T-helper 2 cell (primary cell): ENCODE measurements around the gene ALDH3B1.

Experiments
- DNase-seq, 5 experiments: peaks; one replicate each; pipeline versions ENCODE4 v3.0.0 to v3.0.0-alpha.2; 2012 to 2022

The ALDH3B1 gene

GRCh38 chr11:68013611-68014156 lies 3.6 kb downstream of the ALDH3B1 start:
- DNase-seq: no peak

GRCh38 chr11:68014157-68014946 lies 4.2 kb downstream of the ALDH3B1 start:
- no peak for DNase-seq

- no peak for DNase-seq
These were observed 4.9 kb downstream of the ALDH3B1 start for GRCh38 chr11:68014947-68015447.

DNA sequence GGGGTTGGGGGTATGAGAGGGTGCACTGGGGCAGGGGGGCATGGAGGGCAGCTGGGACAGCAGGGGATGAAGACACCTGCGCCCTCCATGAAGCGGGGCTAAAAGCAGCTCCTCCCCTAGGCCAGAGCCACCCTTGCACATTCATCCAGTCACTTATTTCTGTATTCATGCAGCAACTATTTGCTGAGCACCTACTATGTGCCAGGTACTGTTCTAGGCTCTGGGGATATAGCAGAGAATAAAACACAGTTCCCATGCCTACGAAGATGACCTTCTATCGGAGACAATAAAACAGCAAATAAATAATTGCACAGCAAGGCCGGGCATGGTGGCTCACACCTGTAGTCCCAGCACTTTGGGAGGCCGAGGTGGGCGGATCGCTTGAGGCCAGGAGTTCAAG lies 5.3 kb downstream of the ALDH3B1 start:
- no peak for DNase-seq

DNA sequence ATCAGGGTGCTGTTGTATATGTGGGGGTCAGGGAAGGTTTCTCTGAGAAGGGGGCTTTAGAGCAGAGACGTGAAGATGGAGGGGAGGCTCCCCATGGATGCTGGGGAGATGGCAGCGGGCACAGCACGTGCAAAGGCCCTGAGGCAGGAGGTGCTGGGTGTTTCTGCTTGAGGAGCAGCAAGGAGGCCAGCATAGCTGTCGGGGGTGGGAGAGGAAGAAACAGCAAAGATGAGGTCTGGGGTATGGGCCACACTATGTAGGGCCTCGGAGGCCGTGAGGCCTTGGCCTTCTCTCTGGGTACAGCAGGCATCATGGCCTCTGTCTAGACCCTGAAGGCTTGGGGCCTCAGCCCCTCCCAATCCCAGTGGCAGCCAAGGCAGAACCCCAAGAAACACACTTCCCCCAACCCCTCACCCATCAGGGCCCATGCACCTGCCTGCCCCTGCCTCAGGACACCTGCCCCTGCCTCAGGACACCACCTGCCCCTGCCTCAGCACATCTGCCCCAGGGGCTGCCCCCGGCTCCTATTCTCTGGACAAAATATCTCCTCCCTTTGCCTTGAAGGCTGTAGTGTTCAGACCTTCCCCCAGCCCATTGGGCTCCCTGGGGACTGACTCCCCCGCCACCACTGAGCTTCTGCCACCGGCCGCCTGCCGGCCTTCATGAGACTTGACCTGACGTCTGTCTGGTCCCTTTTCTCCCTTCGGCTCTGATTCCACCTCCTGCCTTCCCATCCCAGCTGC lies 6.2 kb downstream of the ALDH3B1 start:
- DNase-seq: no peak

DNA sequence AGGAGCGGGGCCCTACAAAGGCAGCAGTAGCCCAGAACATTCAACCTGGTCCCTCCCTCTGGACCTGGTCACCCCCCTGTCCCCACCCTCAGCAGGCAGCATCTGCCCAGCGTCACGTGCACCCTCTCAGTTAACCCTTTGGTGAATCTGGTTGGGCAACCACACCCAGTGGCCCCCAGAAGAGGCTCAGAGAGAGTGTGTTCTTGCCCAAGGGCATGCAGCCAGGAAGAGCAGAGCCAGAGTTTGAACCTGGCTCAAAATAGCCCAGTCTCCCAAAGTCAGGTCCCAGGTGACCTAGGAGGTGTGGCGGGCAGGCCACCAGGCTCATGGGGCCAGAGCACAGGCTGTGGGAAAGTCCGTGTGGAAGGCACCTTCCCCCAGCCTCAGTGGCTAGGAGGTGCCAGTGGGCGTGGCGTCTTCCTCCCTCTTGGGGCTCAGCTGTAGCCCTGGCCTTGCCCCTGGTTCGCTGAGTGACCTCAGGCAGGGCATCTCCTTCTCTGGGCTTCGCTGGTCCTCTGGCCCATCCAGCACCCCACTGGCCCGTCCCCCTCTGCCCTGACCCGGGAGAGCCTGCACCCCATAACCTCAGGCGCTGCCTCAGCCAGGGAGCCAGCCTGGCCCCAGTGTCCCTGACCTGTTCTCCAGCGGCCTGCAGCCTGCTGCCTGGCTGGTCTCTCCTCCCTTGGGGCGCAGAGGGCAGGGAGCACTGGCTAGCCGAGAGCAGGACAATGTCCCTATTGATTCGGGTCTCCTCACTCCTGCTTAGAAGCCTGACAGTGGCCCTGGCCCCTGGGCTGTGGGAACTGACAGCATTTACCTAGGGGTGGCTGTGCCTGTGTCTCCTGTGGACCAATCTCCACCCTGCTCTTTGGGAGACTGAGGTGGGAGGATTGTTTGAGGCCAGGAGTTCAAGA lies 7.0 kb downstream of the ALDH3B1 start:
- DNase-seq: no peak

DNA sequence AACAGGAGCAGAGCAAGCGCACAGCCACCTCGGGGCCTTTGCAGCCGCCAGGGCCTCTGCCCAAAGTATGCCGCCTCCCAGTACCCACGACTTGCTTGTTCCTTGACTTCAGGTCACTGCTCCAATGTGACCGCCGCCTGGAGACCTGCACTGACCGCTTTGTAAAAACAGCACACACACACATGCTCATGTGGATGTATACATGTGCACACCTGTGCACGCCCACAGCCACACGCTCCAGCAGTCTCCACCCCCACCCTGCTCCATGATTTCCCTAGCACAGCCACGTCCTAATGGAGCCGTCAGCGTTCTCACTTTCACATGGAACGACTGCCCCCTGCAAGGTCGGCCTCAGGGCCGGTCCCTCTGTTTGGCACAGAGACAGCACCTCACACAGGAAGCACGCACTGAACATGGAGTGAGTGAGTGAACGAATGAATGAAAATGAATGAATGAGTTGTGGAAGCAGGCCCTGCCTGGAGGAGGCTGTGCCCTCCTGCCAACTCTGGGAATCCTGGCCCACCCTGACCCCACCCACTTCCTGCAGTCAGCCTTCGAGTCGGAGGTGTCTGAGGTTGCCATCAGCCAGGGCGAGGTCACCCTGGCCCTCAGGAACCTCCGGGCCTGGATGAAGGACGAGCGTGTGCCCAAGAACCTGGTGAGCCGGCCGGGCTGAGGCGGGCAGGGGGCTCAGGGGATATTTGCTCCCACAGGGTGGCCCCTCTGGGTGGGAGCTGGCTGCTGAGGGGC lies 8.0 kb downstream of the ALDH3B1 start:
- no peak for DNase-seq

DNA sequence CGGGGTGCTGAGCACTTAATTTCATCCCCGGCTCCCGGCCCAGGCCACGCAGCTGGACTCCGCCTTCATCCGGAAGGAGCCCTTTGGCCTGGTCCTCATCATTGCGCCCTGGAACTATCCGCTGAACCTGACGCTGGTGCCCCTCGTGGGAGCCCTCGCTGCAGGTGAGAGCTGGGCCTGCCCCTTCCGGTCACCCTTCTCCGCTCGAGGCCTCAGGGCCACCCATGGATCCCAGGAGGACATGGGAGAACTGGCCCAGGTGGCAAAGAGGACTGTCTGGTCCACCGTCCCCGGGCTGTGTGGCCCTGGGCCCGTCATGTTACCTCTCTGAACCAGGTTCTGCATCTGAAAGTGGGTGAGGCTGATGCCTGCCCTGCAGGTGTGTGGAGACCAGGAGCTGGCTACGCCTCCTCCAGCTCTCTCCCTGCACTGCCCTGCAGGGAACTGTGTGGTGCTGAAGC lies 8.6 kb downstream of the ALDH3B1 start:
- DNase-seq: no peak

GRCh38 chr11:68019486-68019885 lies 9.4 kb downstream of the ALDH3B1 start:
- no peak for DNase-seq

DNA sequence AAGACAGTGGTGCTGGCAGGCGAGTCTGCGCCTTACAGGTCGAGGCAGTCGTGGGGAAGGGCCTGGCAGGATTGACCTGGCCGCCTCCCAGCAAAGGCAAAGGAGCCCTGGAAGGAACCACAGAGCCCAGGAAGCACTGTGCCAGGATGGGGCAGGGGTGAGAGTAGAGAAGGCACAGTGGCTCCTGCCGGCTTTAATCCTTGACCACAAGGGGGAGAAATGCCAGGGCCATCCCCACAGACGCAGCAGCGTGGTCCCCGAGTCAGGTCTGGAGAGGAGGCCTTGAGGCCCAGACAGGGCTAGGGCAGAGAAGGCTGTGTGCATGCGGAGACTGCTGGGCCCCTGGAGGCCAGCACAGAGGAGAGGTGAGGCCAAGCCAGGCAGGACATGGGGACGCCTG lies 10.4 kb downstream of the ALDH3B1 start:
- DNase-seq: no peak

- no peak for DNase-seq
These were observed 11.2 kb downstream of the ALDH3B1 start for GRCh38 chr11:68021167-68021787.

GRCh38 chr11:68022531-68022930 lies 12.4 kb downstream of the ALDH3B1 start:
- no peak for DNase-seq

GRCh38 chr11:68024508-68024907 lies 14.4 kb downstream of the ALDH3B1 start:
- no peak for DNase-seq

DNA sequence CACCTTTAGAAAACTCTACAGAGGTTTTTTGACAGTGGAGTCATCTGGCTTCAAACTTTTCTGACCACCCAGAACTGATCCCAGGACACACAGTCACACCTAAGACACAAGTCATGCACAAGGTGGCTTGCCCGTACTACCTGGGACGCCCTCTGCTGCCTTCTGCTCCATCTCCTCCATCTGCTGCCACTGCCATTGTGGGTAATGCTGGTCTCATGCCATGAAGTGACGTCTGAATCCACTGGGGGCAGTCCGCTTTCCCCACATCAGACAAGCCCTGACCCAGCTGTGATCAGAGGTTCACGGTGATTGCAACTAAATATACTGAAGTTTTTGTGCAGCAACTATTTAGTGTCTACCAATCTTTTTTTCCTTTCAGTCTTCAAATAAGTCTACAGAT lies 14.9 kb downstream of the ALDH3B1 start:
- peak in 1 of 5 experiments; percentile 49 for DNase-seq

- DNase-seq: no peak
These were observed 16.4 kb downstream of the ALDH3B1 start for GRCh38 chr11:68026391-68027105.

GRCh38 chr11:68027667-68028066 lies 17.5 kb downstream of the ALDH3B1 start:
- no peak for DNase-seq

- no peak for DNase-seq
These were observed 18.8 kb downstream of the ALDH3B1 start for GRCh38 chr11:68028802-68029545.

DNA sequence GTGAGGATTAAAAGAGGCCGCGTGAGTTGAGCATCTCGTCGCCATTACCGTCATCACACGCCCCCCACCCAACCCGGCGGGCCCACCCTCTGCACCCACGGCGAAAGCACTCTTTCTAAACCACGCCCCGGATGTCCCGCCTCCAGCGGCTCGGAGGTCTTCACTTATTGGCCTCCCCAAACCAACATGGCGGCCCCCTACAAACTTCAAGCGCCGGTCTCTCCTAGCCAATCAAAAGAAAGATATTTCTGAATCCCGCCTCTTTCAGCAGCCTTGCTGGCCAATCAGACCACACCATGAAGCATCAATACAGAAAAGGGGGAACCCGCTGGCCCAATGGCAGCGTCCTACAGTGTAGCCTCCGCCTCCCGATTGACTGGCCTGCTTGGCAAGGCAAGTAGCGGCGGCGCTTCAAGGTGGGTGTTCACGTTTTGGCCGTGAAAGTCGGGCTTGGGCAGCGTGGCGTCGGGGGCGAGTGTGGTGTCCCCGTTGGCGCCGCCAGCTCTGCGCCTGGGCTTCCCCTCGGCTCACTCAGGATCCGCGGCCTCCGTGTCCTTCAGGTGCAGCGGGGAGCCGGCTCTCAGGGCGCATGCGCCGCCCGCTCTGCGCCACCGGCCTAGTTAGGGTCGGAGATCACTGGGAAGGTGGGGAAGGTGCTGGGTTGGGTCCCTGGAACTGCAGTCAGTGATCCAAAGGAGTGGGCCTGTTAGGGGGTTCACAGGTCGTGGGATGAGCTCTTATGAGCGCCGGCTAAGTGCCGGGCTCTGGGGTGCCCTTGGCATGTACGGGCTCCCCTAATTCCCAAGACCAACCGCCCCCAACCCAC lies 20.4 kb downstream of the ALDH3B1 start, which contains the start of gene NDUFS8:
Gene NDUFS8, plus strand, starts transcription at position 364 of the 826 bp plus-strand sequence. CDS start 1,471 bp downstream, outside the sequence.
- DNase-seq: peak; percentile 93 to 99 (median 96)

DNA sequence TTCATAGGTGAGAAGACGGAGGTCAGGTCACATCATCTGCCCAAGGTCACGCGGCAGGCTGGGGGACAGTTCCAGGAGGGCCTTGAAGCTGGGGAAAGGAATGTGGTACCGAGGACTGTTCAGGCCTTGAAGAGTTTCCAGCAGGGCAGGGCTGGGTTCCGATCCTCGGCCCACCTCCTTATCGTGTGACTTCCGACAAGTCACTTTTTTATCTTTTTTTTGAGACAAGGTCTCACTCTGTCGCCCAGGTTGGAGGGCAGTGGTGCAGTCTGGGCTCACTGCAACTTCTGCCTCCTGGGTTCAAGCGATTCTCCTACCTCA lies 21.0 kb downstream of the ALDH3B1 start:
- peak in 1 of 5 experiments; percentile 39 for DNase-seq
